Measurements from ENCODE around the gene ZNF518A. TPM values are rescaled to one million over a fixed set of nuclear protein-coding genes. Genes with fewer than 3 reads are reported as not detected.

ZNF518A gene
- total and polyA plus RNA-seq, 2 donors (not counting 3 experiments of a cell fraction or from before 2014, with no cell fraction given) = 2.9 to 12.1 TPM

DNA sequence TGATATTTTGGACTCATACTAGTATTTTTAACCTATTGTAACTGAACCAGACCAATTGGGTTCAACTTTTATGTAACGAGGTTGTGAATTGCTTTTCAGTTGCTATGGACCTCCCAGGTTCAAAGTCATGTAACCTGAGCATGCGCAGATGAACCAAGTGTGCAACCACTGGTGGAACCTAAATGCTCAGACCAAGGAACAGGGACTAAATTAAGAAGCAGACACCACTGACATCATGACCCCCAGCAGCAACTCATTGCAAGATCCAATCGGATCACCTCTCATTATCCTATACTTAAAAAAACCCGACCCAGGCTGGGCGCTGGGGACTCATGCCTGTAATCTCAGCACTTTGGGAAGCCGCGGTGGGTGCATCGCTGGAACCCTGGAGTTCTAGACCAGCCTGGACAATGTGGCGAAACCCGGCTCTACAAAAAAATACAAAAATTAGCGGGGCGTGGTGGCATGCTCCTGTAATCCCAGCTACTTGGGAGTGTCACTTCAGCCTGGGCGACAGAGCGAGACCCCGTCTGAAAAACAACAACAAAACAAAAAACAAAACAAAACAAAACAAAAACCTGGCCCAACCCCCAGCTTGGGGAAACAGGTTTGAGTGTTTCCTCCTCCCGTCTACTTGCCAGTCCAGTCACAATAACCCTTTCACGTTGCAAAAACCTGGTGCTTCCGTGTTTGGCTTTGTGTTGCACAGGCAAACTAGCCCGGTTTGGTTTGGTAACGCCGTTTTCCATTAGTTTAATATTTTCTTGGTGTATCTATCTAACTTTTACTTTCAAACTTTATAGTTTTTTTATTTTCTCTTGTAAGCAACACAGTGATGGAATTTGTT lies 11.3 kb upstream of the ZNF518A start:
- DNase-seq (ENCODE audit: low read depth, low spot score) = no peak
- TF ChIP-seq, protein P1, sequence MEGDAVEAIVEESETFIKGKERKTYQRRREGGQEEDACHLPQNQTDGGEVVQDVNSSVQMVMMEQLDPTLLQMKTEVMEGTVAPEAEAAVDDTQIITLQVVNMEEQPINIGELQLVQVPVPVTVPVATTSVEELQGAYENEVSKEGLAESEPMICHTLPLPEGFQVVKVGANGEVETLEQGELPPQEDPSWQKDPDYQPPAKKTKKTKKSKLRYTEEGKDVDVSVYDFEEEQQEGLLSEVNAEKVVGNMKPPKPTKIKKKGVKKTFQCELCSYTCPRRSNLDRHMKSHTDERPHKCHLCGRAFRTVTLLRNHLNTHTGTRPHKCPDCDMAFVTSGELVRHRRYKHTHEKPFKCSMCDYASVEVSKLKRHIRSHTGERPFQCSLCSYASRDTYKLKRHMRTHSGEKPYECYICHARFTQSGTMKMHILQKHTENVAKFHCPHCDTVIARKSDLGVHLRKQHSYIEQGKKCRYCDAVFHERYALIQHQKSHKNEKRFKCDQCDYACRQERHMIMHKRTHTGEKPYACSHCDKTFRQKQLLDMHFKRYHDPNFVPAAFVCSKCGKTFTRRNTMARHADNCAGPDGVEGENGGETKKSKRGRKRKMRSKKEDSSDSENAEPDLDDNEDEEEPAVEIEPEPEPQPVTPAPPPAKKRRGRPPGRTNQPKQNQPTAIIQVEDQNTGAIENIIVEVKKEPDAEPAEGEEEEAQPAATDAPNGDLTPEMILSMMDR (IDR thresholded peaks at IDR 0.05; ENCODE audit: extremely low read depth in 1 of 2, insufficient read depth in 1 of 2, low read depth in 1 of 2, low read length in 2 of 2) = no peak
- TF ChIP-seq FOS (IDR thresholded peaks at IDR 0.05; ENCODE audit: borderline replicate concordance, insufficient read depth, low read length) = no peak
- Histone ChIP-seq H3K9me3 (replicated peaks; ENCODE audit: control insufficient read depth, insufficient read depth, low read length) (no peaks in the 10 kb centered on the region), H4K20me1 (replicated peaks; ENCODE audit: control insufficient read depth, extremely low read depth, insufficient read depth, low read length) (no peaks in the 10 kb centered on the region), H3K27me3 (ENCODE audit: control insufficient read depth in 2 of 2, insufficient read depth in 2 of 2, low read length in 2 of 2) (peaks cover 4 to 17% of the 10 kb centered on the region in 2 experiments), H3K9me1 (replicated peaks; ENCODE audit: control insufficient read depth, extremely low read depth, insufficient read depth, low read length) (no peaks in the 10 kb centered on the region), H3K4me1 (ENCODE audit: control insufficient read depth, extremely low read depth, insufficient read depth, low read length) (peaks cover 6% of the 10 kb centered on the region), H3K36me3 (ENCODE audit: control insufficient read depth in 2 of 2, extremely low read depth in 1 of 2, insufficient read depth in 2 of 2, low read length in 2 of 2) (no peaks in the 10 kb centered on the region), H3K27ac (ENCODE audit: insufficient read depth, low read depth, low read length) (no peak overlapping the region), H3K4me2 (ENCODE audit: insufficient read depth, low read length) (no peak overlapping the region), H2AFZ (ENCODE audit: low read depth, low read length) (no peak overlapping the region), H3K4me3 (replicated peaks in 1 of 3; ENCODE audit: insufficient read depth in 1 of 3, low read depth in 1 of 3, low read length in 3 of 3) (no peak overlapping the region), H3K79me2 (ENCODE audit: control insufficient read depth, insufficient read depth, low read length) (no peaks in the 10 kb centered on the region), H3K9ac (replicated peaks; ENCODE audit: extremely low read depth, insufficient read depth, low read length) (no peak overlapping the region)
- BruUV-seq (replicated peaks) = no TSS peak
- ChIA-PET CTCF (interaction anchor here (0.6 to 1.7 kb wide), 7 partner anchors 11 to 215 kb away, joined by 3 to 4 read pairs (median 3); partner anchors contain the start of gene ZNF518A), POLR2A (no interaction called here)
- intact Hi-C loops (cut with micrococcal nuclease) (no loop called here), dilution Hi-C loops (cut with MboI; ENCODE audit: extremely low pct_ligation_motif_present, low sequenced_read_pairs) (no loop called here)
- FAIRE-seq = no peak

DNA sequence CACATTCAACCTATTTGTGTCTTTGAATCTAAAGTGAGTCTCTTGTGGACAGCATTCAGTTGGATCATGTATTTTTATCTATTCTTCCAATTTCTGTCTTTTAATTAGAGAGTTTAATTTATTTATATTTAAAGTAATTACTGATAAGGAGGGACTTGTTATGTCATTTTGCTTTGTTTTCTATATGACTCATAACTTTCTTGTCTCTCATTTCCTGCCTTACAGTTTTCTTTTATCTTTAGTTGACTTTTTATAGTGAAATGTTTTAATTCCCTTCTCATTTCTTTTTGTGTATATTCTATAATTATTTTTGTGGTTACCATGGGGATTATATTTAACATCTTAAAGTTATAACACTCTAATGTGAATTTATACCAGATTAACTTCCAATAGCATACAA lies 7.3 kb upstream of the ZNF518A start:
- Histone ChIP-seq H3K9me1 (replicated peaks; ENCODE audit: control insufficient read depth, extremely low read depth, insufficient read depth, low read length) (no peaks in the 10 kb centered on the region), H3K36me3 (ENCODE audit: control insufficient read depth in 2 of 2, extremely low read depth in 1 of 2, insufficient read depth in 2 of 2, low read length in 2 of 2) (no peaks in the 10 kb centered on the region), H3K27me3 (ENCODE audit: control insufficient read depth in 2 of 2, insufficient read depth in 2 of 2, low read length in 2 of 2) (no peaks in the 10 kb centered on the region), H2AFZ (ENCODE audit: low read depth, low read length) (no peak overlapping the region), H3K4me1 (ENCODE audit: control insufficient read depth, extremely low read depth, insufficient read depth, low read length) (peaks cover 11% of the 10 kb centered on the region), H4K20me1 (replicated peaks; ENCODE audit: control insufficient read depth, extremely low read depth, insufficient read depth, low read length) (no peaks in the 10 kb centered on the region), H3K9me3 (replicated peaks; ENCODE audit: control insufficient read depth, insufficient read depth, low read length) (no peaks in the 10 kb centered on the region), H3K79me2 (ENCODE audit: control insufficient read depth, insufficient read depth, low read length) (no peaks in the 10 kb centered on the region), H3K4me3 (replicated peaks in 1 of 3; ENCODE audit: insufficient read depth in 1 of 3, low read depth in 1 of 3, low read length in 3 of 3) (no peak overlapping the region), H3K4me2 (ENCODE audit: insufficient read depth, low read length) (peak overlapping the region; percentile 31), H3K27ac (ENCODE audit: insufficient read depth, low read depth, low read length) (no peak overlapping the region), H3K9ac (replicated peaks; ENCODE audit: extremely low read depth, insufficient read depth, low read length) (no peak overlapping the region)
- intact Hi-C loops (cut with micrococcal nuclease) = no loop called here
- FAIRE-seq (no peak), DNase-seq (ENCODE audit: low read depth, low spot score) (peak; percentile 14)
- TF ChIP-seq FOS (IDR thresholded peaks at IDR 0.05; ENCODE audit: borderline replicate concordance, insufficient read depth, low read length) (peak; percentile 26), POLR2A (IDR thresholded peaks at IDR 0.05; ENCODE audit: low read depth, low read length) (no peak), JUN (IDR thresholded peaks at IDR 0.05; ENCODE audit: borderline replicate concordance, insufficient read depth, insufficient read length, low read depth) (peak; percentile 10)
- CTCF ChIA-PET = interaction anchor here (0.8 kb wide), 1 partner anchor 106 kb away, joined by 3 read pairs; no protein-coding TSS in a partner anchor
- POLR2A ChIA-PET = no interaction called here
- no TSS peak for BruUV-seq (replicated peaks)
- dilution Hi-C loops (cut with MboI; ENCODE audit: extremely low pct_ligation_motif_present, low sequenced_read_pairs) = no loop called here

All from endothelial cell of umbilical vein (primary cell).